Ovary (tissue), 3 donors: Measurements from ENCODE around the gene POLD3.

Experiments used
- EP300 ChIP-seq: sonication (generic); formaldehyde crosslinking; IDR thresholded peaks from one replicate; pipeline ENCODE4 v1.6.1; 2017; ENCODE audit warnings: antibody characterized with exemption
- POLR2A ChIP-seq: fragments of 450-650 bp; IDR thresholded peaks from one replicate; pipeline ENCODE4 v1.6.1; 2017; ENCODE audit warnings: antibody characterized with exemption, mild to moderate bottlenecking, moderate library complexity
- TF ChIP-seq, protein P1 (sequence below), 3 donors: fragments of 450-650 bp in 2 of 3; fragments of 200-600 bp in 1 of 3; IDR thresholded peaks; one replicate each; pipeline versions ENCODE4 v1.5.1 to v1.8.0; 2016 to 2022; ENCODE audit warnings: antibody characterized with exemption in 3 of 3, mild to moderate bottlenecking in 1 of 3
- donor health status: DM: no; HTN: no; CAD: no.

DNA sequence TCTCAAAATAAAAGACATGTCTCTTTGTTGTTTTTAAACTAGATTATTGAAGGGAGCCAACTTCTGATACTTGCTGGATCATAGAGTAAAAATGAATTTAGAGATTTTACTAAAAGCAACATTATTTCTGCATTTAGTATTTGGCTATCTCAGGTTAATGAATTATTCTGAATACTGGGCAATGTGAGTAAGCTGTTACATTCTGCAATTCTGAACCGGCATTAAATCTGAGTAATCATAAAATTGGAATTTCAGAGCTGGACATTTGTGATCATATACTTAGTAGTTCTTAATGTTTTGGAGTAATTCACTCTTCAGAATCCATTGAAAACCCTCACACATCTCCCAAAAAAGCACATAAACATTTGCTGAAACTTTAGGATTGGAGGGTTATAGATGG is 11.5 kb downstream of the POLD3 start:
- TF ChIP-seq, protein P1, sequence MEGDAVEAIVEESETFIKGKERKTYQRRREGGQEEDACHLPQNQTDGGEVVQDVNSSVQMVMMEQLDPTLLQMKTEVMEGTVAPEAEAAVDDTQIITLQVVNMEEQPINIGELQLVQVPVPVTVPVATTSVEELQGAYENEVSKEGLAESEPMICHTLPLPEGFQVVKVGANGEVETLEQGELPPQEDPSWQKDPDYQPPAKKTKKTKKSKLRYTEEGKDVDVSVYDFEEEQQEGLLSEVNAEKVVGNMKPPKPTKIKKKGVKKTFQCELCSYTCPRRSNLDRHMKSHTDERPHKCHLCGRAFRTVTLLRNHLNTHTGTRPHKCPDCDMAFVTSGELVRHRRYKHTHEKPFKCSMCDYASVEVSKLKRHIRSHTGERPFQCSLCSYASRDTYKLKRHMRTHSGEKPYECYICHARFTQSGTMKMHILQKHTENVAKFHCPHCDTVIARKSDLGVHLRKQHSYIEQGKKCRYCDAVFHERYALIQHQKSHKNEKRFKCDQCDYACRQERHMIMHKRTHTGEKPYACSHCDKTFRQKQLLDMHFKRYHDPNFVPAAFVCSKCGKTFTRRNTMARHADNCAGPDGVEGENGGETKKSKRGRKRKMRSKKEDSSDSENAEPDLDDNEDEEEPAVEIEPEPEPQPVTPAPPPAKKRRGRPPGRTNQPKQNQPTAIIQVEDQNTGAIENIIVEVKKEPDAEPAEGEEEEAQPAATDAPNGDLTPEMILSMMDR (IDR thresholded peaks at IDR 0.05), result no peak
- TF ChIP-seq POLR2A (no peak), EP300 (no peak)
